Occipital lobe (tissue), 2 donors: ENCODE results near the gene UGT1A6. TPM values are rescaled to one million over a fixed set of nuclear protein-coding genes. Genes with fewer than 3 reads are reported as not detected.

ENCODE experiments used
- DNase-seq: peaks from one replicate; lab custom pipeline; 2025; lab: John Stamatoyannopoulos, UW
- total RNA-seq: library from RNA; depleted of rRNA; stranded (reverse); fragments of >200 nt; gene quantifications from one replicate; pipeline ENCODE4 v1.2.3, GENCODE V29; 2014

Gene UGT1A6
- total RNA-seq, 1 donor from 2014 or later, result not detected

DNA sequence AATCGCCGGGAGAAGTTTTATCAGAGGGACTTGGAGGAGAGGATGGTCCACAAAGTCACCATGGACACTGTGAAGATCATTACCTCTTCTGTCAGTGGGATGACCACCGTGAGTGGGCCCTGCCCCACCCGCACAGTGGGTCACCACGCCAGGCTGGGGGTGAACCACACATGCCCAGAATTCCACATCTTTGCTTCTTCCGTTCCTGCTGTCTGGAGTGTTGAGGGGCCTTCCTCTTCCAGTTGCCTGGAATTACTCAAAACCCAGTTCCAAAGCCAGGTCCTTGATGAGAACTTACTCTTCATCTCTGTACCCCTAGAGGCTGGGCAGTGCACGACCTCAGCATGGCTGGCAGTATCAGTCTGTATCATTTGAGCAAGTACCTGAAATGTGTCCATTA is 107.5 kb downstream of the UGT1A6 start:
- DNase-seq, result no peak

DNA sequence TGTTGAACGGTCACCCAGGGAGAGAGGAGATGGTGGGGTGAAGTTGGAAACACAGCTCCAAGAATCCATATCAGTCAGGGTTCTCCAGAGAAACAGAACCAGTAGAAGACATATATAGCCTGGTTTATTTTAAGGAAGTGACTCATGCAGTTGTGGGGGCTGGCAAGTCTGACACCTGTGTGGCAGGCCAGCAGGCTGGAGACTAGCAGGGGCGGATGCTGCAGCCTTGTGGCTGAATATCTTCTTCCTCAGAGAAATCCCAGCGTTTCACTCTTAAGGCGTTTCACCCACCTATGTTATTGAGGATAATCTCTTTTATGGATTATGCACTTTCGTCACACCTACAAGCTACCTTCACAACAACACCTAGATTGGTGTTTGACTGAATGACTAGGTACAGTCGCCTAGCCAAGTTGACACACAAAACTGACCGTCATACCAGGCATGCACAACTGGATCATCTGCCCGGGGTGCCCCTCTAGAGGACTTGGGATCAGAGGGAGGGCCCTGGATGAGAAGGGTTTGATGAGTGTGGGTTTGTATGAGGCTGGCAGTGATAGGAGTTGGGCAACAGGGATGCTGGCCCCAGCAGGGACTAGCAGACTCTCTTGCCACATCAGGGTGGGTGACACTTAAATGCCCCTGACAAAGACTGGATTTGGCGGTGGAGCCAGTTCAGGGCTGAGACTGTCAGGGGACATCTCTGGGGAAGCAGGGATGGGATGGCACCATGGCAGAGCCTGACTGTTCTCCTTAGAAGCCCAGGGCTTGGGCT is 108.9 kb downstream of the UGT1A6 start:
- DNase-seq, result no peak

DNA sequence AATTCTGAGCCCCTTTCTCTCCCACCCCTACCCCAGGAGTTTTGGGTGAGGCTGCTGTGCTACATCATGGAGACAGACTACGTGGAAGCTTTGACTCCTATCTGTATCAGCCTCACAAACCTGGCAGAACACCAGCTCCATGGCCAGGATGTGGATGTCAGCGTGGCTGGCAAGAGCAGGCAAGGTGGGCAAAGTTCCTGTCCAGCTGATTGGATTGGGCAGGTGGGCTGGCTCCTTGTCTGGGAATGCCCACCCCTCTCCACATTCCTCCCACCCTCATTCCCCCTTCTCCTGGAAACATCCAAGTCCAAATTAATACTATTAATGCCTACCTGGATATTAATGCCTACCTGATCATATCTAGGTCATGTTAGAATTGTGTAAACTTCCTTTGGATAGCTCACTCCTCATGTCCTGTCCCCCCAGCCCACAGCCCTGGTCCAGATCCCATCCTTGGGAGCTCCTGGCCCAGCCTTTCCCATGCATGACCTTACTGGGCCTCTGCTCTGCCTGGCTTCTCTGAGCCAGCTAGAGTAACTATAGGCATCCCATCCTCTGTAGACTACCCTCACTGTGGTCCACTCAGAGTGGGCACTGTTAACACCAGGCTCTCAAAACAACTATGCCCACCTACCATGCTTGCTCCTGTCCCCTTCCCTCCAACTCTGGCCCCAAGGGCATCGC is 109.6 kb downstream of the UGT1A6 start:
- DNase-seq, result no peak

DNA sequence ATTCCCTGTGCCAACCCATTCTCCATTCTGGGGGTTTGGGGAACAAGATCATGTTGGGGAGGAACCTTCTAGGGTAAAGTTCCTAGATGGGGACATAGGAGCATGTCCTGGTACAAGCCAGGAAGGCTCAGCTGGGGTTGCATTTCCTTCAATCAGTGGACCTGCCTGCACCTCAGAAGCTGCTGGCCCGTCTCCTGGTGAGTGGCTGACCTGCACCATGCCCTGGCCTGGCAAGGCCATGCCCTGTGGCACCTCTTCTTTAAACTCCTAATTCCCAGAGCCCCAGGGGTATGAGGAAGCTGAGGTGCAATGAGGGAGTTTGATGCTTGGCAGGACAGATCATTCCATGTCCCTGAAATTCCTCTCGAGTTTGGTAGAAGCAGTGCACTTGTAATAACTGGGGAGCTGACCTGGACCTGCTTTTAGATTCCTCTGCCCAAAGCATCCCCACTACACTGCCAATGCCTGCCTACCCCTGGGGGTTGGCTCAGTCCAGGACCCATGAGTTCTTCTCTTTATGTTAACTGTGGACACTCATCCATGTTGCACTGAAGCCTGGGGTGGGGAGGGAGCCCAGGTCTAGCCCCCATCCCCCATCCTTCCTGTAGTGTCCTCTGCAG is 110.7 kb downstream of the UGT1A6 start:
- no peak for DNase-seq

DNA sequence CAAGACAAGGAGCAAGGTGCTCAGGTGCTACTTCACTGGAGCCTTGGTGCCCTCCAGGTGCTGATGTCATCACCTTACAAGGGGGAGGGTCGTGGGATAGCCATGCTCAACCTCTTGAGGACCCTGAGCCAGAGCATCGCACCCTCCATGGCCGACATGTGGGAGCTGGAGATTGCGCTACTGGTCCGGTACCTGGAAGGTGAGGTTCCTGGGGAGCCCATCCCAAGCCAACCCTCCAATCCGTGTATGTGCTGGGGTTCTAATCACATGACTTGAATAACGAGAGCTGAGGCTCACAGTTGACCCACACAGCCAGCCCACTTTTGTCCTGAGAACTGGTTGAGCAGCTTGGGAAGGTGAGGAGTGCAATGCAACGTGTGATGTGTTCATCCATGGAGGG is 111.3 kb downstream of the UGT1A6 start:
- no peak for DNase-seq

DNA sequence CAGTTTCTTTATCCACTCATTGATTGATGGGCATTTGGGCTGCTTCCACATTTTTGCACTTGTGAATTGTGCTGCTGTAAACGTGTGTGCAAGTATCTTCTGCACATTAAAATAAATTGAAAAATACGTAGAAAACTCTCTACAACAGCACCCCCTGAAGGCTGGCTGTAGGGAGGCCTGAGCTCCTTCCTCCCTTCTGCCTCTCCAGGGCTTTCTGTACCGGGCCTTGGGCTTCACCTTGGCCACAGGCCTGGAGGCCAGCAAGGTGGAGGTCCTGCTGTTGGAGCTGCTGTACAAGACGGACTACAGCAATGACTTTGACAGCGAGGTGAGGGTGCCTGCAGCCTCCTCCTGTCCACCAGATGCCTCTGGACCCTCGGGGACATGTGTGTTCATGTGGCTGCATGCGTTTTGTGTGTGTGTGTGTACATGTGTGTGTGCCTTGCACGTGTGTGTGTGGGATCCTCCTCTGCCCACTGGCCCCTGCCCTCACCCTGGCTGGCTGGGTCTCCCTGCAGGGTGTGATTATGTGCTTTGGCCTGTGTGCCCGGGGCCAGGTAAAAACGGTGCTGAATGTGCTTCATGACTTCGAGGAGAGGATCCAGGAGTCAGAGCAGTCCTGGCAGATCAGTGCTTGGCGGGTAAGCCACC is 114.7 kb downstream of the UGT1A6 start:
- DNase-seq, result no peak

DNA sequence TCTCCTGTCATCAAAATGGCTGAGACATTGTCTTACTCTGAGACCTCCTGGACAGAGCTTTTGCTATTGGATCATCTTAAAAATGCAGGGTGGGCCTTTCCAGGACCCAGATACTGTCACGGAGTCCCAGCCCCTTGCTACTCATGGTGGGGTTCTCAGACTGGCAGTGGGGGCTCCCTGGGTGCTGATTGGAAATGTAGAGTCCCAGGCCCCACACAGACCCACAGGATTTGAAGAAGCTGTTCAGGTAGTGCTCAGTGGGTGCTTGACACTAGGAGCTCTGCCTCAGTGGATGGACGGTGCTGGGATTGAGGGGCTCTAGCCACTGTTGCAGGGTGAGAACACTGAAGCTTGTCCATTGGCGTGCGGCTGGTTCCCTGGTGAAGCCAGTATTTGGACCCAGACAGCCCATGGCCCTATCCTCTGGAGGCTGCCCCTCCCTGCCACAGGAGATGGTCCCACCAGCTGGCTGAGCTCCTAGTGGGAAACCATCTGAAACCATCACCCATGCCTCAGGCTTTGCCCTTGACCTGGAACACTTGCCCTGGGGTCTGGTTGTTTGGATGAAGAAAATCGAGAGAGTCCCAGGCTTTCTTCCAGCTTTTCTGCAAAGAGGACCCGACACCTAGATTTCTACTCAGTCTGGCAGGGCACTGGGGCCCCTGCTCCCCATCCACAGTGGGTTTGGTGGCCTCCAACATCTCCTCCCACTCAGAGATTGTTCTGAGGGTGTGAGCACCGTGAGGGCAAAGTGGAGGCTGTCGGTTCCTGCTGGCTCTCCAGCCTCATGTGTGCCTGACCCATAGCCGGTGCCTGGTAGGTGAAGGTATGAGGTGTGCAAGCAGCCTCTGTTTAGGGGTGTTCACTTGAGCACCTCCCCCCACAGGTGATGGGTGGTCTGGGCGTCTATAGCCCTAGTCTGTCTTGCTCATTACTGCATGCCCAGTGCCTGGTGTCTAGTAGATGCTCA is 115.6 kb downstream of the UGT1A6 start:
- DNase-seq, result no peak

DNA sequence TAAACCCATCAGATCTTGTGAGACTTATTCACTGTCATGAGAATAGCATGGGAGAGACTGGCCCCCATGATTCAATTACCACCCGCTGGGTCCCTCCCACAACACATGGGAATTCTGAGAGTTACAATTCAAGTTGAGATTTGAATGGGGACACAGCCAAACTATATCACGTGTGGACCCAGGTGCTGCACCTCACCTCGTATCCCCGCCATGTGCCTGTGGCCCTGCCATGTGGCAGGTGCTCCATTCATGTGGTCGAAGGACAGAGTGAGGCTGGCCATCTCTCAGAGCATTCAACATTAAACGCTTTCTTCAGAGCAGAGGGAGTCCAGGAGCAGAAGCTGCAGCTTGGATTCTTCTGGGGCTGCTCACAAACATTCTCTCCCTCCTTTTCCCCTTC is 117.7 kb downstream of the UGT1A6 start:
- no peak for DNase-seq

DNA sequence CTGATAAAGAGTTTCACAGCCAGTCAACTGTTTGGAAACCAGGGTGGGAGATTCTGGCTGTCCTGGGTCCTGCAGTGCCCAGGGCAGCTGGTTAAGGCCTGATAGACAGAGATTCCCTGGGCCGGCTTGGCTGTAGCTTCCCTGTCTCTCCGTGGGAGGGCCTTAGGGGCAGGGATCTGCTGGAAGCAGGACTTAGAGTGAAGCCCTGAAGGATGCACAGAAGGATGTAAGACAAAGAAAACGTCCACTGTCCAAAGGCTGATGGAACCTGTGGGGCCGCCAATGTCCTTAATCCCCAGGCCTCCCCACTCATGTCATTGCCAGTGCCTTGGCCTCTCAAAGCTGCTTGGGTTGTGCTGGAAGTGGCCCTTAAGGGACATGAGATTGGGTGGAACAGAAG is 118.4 kb downstream of the UGT1A6 start:
- DNase-seq, result no peak

DNA sequence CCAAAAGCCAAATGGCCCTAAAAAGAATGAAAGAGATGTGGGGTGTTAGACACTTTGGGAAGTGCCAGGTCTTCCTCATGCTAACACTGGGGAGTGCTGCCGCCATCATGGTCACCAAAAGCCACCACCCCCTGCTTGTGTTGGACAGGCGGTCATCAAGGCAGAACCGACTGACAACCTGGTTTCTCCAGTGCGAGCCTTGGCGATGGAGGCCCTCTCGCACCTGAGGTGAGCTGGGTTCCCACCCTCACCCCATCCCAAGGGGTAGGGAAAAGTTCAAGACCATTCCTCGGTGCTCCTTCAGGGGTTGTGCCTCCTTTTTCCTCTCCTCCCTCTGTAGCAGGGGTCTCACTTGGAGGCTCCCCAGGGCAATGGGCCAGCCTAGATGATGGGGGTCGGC is 119.0 kb downstream of the UGT1A6 start:
- no peak for DNase-seq

DNA sequence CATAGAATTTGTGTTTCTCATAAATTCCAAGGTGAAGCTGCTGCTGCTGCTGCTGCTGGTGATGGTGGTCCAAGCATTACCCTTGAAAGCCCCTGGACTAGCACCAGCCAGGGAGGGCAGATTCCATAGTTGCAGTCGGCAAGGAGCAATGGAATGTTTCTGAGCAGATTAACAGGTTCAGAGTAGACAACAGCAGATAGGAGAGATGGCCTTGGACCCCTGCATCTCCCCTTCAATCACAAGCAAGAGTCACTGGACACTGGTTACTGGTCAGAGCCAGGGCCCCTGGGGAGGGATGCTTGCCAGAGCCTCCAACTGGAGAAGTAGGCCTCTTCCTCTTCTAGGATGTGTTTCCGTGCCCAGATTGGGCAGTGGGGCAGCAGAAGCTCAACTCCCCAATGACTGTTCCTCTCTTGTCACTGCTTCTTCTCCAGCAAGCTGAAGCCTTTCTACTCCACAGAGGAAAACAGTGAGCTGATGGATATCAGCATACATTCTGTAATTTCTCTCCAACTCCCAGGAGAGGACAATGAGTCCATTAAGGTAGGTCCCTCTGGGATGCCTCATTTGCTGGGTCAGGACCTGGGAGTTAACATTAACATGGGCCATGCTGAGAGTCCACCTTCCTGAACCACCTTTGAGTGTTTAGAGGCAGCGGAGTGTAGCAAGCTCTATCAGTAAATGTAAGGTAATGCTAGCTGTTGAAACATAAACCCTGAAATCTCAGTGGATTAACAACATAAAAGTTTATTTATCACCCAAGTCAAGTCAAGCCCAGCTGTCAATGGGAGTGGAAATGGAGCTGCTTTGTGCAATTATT is 120.8 kb downstream of the UGT1A6 start:
- no peak for DNase-seq

DNA sequence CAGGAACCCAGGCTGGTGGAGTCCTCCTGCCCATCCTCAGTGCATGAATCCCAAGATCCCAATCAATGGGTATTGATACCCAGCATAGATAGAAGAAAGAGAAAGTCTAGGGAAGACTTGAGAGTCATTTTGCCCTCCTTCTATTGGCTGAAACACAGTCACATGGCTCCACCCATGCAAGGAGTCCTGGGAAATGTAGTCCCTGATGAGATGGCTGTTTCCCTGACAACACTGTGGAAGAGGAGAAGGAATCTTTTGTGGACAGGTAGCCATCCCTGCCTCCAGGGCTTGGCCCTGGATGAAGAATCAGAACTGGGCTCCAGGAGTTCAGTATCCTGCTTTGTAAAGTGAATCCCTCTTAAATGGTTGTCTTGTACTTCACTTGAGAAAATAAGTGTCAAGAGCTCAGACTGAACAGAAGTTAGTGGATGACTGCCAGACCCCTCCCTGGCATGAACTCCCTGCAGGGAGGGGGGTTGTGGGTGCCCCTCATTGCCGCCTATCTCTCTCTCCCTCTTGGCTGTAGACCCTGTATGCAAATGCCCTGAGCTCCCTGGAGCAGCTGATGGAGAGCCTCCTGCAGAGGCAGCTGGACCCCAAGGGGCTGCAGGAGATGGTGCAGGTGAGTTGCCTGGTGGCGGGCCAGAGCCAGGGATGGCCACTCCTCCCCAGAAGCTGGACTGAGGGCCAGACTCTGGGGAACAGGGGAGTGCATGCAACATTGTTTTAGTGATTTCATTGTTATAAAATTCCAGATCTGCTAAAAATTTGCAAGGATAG is 121.6 kb downstream of the UGT1A6 start:
- DNase-seq, result no peak

DNA sequence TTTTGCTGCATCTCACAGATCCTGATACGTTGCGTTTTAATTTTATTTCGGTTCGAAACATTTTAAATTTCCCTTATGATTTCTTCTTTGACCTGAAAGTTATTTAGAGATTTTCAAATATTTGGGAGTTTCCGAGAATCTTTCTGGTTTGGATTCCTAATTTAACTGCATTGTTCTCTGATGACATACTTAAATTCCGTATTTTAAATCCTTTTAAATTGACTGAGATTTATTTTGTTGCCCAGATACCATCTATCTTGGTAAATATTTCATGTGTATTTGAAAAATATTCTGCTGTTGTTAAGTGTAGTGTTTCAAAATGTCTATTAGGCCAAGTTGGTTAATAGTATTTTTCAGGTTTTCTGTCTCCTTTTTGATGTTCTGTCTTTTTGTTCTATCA is 123.2 kb downstream of the UGT1A6 start:
- no peak for DNase-seq

DNA sequence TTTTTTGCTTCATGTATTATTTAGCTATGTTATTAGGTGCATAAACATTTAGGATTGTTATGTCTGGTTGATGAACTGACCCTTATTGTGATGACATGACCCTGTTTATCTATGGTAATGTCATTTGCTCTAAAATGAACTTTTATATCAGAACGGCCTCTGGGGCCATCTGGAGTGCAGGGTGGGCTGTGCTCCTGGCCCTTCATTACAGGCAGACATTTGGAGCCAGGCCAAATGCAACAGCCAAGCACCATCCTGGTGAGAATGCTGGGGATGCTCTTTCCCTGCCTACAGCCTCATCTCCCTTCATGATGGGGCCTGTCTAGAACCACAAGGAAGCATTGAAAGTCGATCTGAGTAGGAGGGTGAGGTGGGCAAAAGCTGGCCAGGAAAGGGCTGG is 123.6 kb downstream of the UGT1A6 start:
- no peak for DNase-seq

DNA sequence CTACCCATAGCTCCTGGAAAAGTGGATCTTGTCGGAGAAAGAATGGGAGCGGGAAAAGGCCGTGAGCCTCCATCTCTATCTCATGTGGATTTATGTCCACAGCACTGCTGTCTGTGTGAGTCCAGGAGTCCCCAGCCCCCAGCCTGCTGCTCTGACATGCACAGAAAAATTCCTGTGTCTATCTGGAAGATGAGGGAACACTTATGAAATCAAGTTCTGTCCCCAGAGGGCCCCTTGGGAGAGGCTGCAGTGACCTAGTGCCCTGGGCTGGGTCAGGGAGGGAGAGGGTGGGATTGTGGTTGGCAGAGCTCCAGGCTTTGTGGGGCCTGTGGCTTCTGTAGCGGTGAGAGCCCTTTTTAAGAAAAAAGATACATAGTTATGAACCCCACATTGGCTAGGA is 124.1 kb downstream of the UGT1A6 start:
- DNase-seq, result no peak

DNA sequence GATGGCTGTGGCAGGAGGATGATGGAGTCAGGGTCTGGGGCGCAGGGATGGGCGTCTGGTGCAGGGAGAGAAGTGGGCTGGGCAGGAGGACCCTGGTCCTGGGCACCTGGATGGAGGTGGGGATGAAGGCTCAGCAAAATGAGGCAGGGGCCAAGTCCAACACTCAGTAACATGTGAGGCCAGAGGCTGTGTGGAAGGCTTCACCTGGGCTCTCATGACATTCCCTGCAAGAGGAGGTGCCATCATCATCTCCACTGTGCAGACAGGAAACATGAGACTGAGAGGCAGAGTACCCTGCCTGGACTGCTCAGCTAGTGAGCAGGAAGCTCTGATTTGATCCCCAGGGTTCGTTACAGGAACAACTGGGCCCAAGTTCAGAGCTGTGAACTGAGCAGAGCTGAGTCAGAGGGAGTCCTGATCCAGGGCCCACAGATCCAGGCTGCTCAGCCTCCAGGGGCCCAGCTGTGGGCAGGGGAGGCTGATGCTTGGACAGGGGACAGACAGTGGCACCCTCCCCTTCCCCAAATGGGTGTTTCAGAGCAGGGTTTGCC is 124.7 kb downstream of the UGT1A6 start:
- DNase-seq, result no peak

DNA sequence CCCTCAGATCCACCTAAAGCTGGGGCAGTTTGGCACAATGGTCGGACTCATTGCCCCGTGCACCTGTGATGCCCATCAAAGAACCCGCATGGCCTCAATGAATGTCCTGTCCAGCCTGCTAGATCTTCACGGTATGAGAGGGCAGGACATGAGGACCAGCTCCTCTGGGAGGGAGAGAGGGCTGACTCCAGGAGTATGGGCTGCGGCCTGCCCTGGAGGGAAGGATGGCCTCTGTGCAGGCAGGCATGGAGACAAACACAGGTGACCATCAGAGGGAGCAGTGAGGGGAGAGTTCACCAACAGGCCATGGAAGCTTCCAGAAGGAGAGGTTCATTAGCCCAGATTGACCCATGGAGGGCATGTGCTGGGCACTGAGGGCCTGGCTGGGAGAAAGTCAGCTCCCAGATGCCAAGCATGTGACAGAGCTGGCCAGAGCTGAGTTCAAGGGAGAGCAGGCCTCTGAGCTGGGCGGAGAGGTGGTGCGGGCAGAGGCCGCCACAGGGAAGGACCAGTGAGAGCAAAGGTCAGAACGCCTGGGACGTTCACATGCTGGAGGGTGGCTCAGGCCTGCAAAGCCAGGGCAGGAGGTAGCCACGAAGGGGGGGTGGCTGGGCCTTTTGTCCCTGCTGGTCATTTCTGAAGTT is 125.4 kb downstream of the UGT1A6 start:
- DNase-seq, result no peak
